ENCODE data around the gene YWHAQ. TPM values are rescaled to one million over a fixed set of nuclear protein-coding genes. Genes with fewer than 3 reads are reported as not detected.

Gene YWHAQ
- total RNA-seq, 1 donor, result 242 TPM

DNA sequence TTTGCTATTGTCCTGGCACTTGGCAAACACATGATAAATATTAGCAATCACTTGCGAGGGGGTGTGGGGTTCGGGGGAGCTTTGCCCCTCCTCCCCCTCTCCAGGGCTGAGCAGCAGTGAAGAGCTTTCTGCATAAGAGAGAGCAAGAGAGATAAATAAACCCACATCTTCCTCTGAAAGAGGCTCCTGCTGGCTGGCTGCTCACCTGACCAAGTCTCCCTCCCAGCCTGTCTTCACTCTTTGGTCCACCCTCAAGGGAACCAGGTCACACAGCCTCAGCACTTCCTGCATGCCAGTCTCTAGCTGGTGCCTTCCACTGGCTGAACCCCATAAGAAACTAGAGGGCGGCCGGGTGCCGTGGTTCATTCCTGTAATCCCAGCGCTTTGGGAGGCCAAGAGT is 18.5 kb upstream of the YWHAQ start:
- Histone ChIP-seq H3K27me3 (ENCODE audit: insufficient read depth, low read length) (no peaks in the 10 kb centered on the region), H3K79me2 (ENCODE audit: insufficient read depth, low read length) (no peaks in the 10 kb centered on the region), H2AFZ (ENCODE audit: low read length) (no peak overlapping the region), H3K4me3 (ENCODE audit: insufficient read depth, low read length) (no peak overlapping the region), H3K4me1 (ENCODE audit: insufficient read depth, low read length) (no peaks in the 10 kb centered on the region), H3K36me3 (ENCODE audit: insufficient read depth, low read length) (no peaks in the 10 kb centered on the region), H4K20me1 (ENCODE audit: insufficient read depth, low read length) (no peaks in the 10 kb centered on the region), H3K9me3 (ENCODE audit: low read depth, low read length) (no peaks in the 10 kb centered on the region), H3K27ac (ENCODE audit: low read depth, low read length) (no peak overlapping the region), H3K4me2 (ENCODE audit: insufficient read depth, low read length) (no peak overlapping the region)
- TF ChIP-seq CTCF (IDR thresholded peaks at IDR 0.05; ENCODE audit: extremely low read depth, low read depth, low read length), result no peak
- DNase-seq (ENCODE audit: insufficient read length, low spot score, missing footprints), result no peak

GRCh38 chr2:9648821-9649220 is 18.0 kb upstream of the YWHAQ start:
- no peak for DNase-seq (ENCODE audit: insufficient read length, low spot score, missing footprints)
- H3K4me3 ChIP-seq (ENCODE audit: insufficient read depth, low read length), result no peak overlapping the region
- H3K36me3 ChIP-seq (ENCODE audit: insufficient read depth, low read length), result no peaks in the 10 kb centered on the region
- H3K4me2 ChIP-seq (ENCODE audit: insufficient read depth, low read length), result no peak overlapping the region
- no peak for TF ChIP-seq CTCF (IDR thresholded peaks at IDR 0.05; ENCODE audit: extremely low read depth, low read depth, low read length)
- H3K27ac ChIP-seq (ENCODE audit: low read depth, low read length), result no peak overlapping the region
- no peaks in the 10 kb centered on the region for H4K20me1 ChIP-seq (ENCODE audit: insufficient read depth, low read length)
- H3K9me3 ChIP-seq (ENCODE audit: low read depth, low read length), result no peaks in the 10 kb centered on the region
- no peaks in the 10 kb centered on the region for H3K4me1 ChIP-seq (ENCODE audit: insufficient read depth, low read length)
- no peaks in the 10 kb centered on the region for H3K79me2 ChIP-seq (ENCODE audit: insufficient read depth, low read length)
- H3K27me3 ChIP-seq (ENCODE audit: insufficient read depth, low read length), result no peaks in the 10 kb centered on the region
- H2AFZ ChIP-seq (ENCODE audit: low read length), result no peak overlapping the region

GRCh38 chr2:9647884-9648283 is 17.1 kb upstream of the YWHAQ start:
- no peak for TF ChIP-seq CTCF (IDR thresholded peaks at IDR 0.05; ENCODE audit: extremely low read depth, low read depth, low read length)

DNA sequence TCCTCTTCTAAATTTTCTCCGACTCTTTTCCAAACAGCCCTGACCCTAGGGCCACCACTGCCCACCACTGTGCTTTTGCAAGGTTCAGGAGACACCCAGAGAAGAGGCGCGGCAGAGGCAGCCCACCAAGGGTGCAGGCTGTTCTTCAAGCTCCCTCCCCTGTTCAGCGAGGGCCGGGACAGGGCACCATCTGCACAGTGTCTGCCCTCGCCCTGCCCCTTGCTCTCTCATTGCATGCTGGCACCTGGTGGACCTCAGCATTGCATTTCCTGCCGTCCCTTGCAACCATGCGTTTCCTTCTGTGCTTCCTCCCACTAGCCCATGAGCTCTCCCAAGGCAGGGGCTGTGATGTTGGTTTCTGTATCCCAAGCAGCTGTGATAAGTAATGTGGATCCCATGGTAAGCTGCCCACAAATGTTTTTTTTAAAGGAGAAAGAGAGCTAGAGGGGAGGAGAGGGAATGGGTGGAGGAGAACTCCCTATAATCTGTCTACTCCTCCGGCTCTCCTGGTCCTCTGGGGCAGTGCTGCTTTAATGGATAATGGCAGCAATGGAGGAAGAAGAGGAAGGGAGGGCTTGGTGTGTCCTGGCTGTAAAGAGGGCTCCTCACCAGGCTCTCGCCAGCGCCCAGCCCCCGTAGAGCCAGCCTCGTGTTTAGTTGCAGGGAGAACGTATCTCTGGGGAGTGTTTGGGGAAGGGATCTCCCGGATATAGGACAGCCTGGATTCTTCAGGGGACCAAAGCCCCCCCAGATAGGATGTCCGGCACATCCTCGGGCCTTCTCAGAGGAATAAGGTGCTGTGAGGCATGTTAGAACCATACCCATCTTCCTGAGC is 15.6 kb upstream of the YWHAQ start:
- H3K27me3 ChIP-seq (ENCODE audit: insufficient read depth, low read length), result no peaks in the 10 kb centered on the region
- H3K4me2 ChIP-seq (ENCODE audit: insufficient read depth, low read length), result no peak overlapping the region
- H3K36me3 ChIP-seq (ENCODE audit: insufficient read depth, low read length), result no peaks in the 10 kb centered on the region
- no peaks in the 10 kb centered on the region for H3K4me1 ChIP-seq (ENCODE audit: insufficient read depth, low read length)
- no peak overlapping the region for H3K27ac ChIP-seq (ENCODE audit: low read depth, low read length)
- no peak for DNase-seq (ENCODE audit: insufficient read length, low spot score, missing footprints)
- H3K79me2 ChIP-seq (ENCODE audit: insufficient read depth, low read length), result no peaks in the 10 kb centered on the region
- no peaks in the 10 kb centered on the region for H4K20me1 ChIP-seq (ENCODE audit: insufficient read depth, low read length)
- H3K9me3 ChIP-seq (ENCODE audit: low read depth, low read length), result no peaks in the 10 kb centered on the region
- no peak for TF ChIP-seq CTCF (IDR thresholded peaks at IDR 0.05; ENCODE audit: extremely low read depth, low read depth, low read length)
- H2AFZ ChIP-seq (ENCODE audit: low read length), result no peak overlapping the region
- H3K4me3 ChIP-seq (ENCODE audit: insufficient read depth, low read length), result no peak overlapping the region

More at GRCh38 chr2:9647884-9648283, 17.1 kb upstream of the YWHAQ start:
- no peak overlapping the region for H3K27ac ChIP-seq (ENCODE audit: low read depth, low read length)
- H3K4me2 ChIP-seq (ENCODE audit: insufficient read depth, low read length), result no peak overlapping the region
- no peak overlapping the region for H2AFZ ChIP-seq (ENCODE audit: low read length)
- no peak overlapping the region for H3K4me3 ChIP-seq (ENCODE audit: insufficient read depth, low read length)
- no peak for DNase-seq (ENCODE audit: insufficient read length, low spot score, missing footprints)
- H3K36me3 ChIP-seq (ENCODE audit: insufficient read depth, low read length), result no peaks in the 10 kb centered on the region
- no peaks in the 10 kb centered on the region for H3K9me3 ChIP-seq (ENCODE audit: low read depth, low read length)
- H3K27me3 ChIP-seq (ENCODE audit: insufficient read depth, low read length), result no peaks in the 10 kb centered on the region
- H3K79me2 ChIP-seq (ENCODE audit: insufficient read depth, low read length), result no peaks in the 10 kb centered on the region
- H4K20me1 ChIP-seq (ENCODE audit: insufficient read depth, low read length), result no peaks in the 10 kb centered on the region
- H3K4me1 ChIP-seq (ENCODE audit: insufficient read depth, low read length), result no peaks in the 10 kb centered on the region

All from osteoblast (primary cell).